Measurements from ENCODE around the gene ITGB2.
A peak's percentile ranks its signal among the peaks of the same experiment; 100 is the strongest.

ITGB2 gene

GRCh38 chr21:44920694-44921604 is at the start of gene ITGB2:
ITGB2 (minus strand) TSS chr21:44920899; CDS start chr21:44910782, 10,117 bp downstream.
- DNase-seq = no peak

DNA sequence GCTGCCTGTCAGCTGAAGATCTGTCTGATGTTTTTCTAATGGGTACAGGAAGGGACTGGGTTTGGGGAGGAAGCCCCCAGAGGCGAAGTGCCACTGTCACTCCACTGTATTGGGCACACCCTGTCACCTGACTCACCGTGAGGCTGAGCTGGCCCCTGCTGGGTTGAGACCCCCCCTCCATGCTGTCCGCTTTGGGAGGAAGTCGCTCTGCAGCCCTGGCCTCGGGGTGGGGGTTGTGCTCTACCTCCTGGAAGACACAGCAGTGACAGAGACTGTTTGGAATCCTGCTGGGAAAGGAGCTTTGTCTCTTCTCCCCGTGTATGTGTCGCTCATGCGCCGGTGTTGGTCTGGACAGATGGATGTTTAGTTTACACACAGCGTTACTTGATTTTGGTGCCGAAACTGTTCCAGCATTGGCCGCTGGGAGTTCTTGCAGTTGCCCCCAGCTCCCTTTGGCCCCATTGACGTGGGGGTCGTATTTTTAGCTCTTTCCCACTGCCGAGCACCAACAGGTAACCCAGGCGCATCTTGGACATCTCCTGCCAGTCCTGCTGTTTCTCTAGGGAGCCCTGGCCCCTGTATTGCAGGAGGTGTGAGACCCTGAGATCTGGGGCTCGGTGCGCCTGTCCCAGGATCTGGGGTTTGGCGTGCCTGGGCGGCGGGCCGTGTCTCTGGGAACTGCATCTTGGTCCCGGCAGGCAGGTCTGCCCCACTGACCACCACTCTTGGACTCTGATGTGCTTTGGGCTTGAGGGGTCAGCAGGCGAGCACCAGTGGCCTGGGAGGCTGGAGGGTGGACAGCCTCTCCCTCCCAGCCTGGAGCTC is 49.4 kb upstream of the ITGB2 start:
- DNase-seq = no peak

- peak; percentile 28 for DNase-seq
These were observed 48.5 kb upstream of the ITGB2 start for GRCh38 chr21:44969066-44969670.

GRCh38 chr21:44967082-44968047 is 46.7 kb upstream of the ITGB2 start:
- no peak for DNase-seq

- DNase-seq = peak; percentile 69
These were observed 45.7 kb upstream of the ITGB2 start for GRCh38 chr21:44966135-44967081.

GRCh38 chr21:44965251-44966022 is 44.7 kb upstream of the ITGB2 start:
- DNase-seq = no peak

- no peak for DNase-seq
These were observed 43.7 kb upstream of the ITGB2 start for GRCh38 chr21:44964381-44964780.

- no peak for DNase-seq
These were observed 41.8 kb upstream of the ITGB2 start for GRCh38 chr21:44962403-44962966.

- no peak for DNase-seq
These were observed 39.7 kb upstream of the ITGB2 start for GRCh38 chr21:44960141-44961092.

DNA sequence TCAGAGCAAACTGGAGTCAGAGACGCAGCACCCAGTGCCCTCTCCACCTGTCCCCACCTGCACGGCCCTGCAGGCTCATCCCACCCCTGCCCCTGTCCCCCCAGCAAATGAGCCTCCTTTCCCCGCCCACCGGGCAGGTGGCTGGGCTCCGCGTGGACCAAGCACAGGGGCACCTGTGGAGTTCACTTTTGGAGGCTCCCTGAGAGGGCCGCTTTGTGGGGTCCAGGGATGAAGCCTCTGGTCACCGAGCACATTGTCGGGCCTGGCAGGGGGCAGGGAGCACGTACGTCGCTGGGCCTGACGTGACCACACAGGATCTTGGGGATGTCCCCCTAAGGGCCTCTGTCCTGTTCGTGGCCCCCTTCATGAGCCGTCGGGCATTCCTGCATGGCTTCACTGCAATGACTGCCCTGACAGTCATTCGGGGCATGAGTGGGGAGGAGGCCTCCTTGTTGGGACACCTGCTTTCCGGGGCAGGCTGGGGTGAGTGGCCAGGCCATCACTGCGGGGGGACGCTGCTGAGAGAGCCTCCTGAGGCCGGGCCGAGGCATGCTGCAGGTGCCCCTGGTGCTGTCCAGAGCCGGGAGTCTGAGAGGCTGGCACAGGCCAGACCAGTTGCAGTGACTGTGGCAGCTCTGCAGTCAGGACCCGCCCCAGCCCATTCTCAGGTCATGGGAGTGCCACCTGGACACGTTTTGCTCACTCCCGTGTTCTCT is 38.8 kb upstream of the ITGB2 start:
- DNase-seq = no peak

DNA sequence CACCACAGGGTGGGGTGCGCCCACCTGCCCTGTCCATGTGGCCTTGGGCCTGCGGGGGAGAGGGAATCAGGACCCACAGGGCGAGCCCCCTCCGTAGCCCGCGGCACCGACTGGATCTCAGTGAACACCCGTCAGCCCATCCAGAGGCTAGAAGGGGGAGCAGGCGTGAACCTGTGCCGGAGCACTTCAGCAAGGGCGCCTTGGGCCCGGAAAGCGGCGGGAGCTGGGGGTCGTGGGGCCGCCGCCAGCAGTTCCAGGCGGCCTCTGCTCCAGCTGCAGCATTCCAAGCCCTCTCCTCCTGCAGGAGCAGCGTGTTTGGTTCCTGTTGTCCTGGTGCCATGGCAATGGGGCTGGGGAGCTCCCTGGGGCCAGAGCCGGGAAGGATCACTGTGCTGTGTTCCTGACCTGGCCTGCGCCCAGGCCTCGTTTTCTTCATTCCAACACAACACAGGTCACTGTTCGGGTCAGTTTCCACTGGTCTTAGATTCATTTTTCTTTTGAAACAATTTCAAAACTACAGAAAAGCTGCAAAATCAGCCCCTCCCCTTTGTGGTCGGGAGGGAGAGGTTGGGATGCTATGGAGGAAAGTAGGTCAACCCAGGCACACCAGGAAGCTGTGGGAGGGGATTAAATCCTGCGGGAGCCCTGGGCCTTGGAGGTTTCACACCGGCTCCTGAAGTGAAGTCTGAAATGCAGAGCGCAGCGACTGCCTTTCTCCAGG is 37.9 kb upstream of the ITGB2 start:
- DNase-seq = no peak

DNA sequence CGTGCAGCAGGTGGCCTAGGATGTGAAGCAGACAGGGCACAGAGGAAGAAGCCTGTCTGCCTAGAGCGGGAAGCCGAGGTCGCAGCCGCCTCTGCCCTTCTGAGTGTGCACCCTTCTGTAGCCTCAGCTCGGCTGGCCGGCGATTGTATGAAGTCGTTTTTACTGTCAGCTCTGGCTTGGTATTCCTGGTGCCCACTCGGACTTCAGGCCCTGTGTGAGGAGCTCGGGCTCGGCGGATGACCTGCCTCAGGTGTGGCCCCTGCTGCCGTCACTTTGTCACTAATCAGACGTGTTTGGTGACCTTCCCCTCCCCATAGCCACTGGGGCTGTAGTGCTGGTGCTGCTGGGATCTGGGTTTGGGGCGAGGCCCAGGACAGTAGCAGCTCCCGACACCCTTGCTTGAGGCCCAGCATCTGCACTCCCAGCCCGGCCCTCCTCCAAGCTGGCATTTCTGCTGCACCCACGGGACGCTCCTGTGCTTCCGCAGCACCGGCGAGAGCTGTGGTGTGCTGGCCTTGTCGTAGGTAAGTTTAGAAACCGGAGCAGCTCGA is 37.3 kb upstream of the ITGB2 start:
- DNase-seq = no peak

DNA sequence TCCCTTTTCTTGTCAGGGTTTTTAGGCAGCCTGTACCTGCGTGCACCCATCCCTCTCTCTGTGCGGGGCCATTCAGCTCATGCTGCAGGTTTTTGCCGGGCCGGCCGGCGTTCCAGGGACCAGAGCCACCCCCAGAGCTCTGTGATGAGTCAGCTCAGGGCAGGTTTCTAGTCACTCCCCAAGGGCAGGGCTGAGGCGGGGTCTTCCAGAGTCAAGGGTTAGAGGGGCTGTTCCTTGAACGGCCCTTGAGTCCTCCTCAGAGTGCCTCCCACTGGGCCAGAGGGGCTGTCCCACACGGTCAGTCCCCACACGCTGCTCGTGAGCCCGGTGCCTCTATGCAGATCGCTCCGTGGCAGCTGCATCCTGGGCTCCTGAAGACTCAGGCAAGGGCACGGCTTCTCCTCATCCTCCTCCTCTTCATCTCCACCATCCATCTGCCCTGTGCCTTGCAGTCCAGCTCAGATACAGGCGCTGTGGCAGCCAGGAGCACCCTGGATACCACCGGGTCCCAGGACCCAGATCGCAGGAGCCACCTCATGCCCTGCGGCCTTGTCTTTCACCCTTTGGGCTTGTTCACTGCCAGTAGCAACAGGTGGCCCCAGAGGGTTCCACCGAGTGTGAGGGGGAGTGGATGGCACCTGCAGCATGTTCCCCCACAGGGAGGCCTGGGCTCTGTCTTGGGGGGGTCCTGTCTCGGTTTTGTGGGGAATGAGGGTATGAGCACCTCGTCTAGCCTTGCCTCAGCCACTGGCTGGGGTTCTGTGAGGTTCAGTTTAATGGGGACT is 36.5 kb upstream of the ITGB2 start:
- DNase-seq = no peak

GRCh38 chr21:44956356-44957046 is 35.8 kb upstream of the ITGB2 start:
- no peak for DNase-seq

DNA sequence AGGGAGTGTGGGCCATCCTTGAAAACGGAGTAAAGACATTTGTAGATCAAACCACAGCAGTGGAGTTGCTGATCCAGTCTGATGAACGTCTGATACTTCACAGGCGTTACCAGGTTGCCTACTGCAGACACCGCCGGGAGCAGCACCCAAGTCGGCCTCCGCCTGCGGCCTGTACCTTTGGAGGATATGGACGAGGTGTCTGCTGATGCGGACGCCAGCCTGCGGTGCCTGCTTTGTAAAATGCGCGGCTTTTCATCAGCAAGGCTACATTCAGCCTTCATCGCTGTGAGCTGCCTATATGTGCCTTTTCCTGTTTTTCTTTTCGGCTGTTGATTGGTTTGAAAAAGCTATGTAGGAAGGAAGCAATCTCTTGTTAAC is 35.1 kb upstream of the ITGB2 start:
- no peak for DNase-seq
